GM21360 (cell line): ENCODE results near the gene CUZD1.

Experiments used
- ATAC-seq: cut with Tn5 transposase; IDR thresholded peaks from one replicate; pipeline ENCODE4 v1.9.1; 2021; ENCODE audit warnings: mild to moderate bottlenecking, moderate library complexity; ENCODE audit not compliant: unreplicated experiment

Gene CUZD1

GRCh38 chr10:122821808-122822207 is 23.8 kb downstream of the CUZD1 start:
- ATAC-seq, result no peak

DNA sequence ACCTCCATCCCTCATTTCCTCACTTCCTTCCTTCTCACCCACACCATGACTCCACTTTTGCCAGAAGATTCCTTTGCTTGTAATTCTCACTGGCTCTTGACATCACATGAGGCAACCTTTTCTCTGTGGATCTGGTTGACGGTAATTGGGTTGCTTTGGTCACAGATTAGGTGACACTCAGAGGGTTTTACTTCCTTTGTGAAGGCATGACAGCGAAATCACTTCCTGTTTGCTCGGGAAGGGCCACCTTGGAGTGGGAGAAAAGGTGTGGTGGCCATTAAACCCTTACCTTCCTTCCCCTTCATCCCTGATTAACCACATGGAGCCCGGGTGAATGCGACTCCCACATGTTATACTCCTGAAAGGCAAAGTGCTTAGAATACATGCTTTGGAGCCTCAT is 30.2 kb downstream of the CUZD1 start:
- ATAC-seq, result no peak

- ATAC-seq, result no peak
Observed at GRCh38 chr10:122814493-122814892, 31.2 kb downstream of the CUZD1 start.

- no peak for ATAC-seq
Observed at GRCh38 chr10:122812751-122813150, 32.9 kb downstream of the CUZD1 start.

DNA sequence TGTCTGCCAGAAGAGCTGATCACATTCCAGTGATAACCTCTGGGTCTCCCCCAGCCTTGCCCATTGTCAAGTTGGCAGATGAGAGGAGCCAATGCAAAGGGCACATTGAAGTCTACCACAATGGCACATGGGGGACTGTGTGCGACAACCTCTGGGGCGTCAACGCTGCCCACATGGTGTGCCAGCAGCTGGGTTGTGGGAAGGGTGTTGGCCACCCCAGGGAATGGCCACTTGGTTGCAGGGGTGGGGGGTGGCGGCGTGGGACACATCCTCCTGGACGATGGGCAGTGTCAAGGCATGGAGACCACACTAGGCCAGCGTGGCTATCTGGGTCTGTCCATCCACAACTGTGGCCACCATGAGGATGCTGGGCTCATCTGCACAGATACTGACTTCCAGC is 43.4 kb downstream of the CUZD1 start:
- ATAC-seq, result no peak

DNA sequence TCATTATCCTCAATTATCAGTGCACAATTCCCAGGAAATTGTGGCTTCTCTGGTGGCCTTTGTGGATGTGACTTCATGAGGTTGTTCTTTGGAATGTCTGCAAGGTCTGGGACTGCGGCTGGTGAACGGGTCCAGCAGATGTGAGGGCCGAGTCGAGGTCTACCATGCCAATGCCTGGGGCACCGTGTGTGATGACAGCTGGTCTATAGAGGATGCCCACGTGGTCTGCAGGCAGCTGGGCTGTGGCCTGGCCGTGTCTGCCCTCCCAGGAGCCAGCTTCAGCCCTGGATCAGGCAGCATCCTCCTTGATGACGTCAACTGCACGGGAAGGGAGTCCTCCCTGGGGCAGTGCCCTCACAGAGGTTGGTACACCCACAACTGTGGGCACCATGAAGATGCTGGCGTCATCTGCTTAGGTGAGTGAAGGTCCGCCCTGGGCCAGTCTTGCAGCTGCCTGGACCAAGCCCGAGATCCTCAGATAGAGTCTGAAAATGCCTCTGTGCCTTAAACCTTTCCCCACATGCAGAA is 46.9 kb downstream of the CUZD1 start:
- ATAC-seq, result no peak

DNA sequence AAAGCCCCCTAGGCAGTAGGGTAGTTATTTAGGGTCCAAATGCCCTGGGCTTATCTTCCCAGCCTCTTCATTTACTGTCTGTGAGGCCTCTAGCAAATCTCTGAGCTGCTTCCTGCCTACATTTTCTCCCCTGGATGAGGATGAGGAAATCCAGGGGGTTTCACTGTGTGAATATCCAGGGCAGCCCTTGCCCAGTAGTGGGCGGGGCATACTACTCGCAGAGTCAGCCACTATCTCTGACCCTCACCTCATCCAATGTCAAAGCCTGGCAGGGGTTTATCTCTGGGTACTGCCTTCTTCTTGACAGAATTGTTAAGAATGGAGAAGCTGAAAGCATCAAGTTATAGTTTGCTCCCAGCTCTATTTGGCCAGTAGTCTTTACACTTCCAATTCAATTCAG is 48.9 kb downstream of the CUZD1 start:
- no peak for ATAC-seq

GRCh38 chr10:122795924-122796323 is 49.7 kb downstream of the CUZD1 start:
- ATAC-seq, result no peak

DNA sequence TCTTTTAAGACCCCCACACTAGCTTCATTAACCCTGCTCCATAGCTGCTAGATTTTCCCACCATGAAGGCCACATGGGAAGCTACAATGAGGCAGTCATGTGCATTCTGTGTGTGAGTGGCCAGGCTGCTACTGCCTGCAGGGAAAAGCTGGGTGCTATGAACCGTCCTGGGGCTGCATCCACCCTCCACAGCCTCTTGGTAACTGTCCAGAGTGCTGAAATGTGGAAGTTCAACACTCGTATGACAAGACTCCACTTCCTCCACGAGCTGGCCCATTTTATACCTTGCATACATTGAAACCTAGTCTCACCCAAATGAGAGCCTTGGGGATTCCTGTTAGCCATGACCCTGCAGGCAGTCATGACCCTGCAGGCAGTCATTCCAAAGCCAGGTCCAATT is 59.4 kb downstream of the CUZD1 start:
- no peak for ATAC-seq

DNA sequence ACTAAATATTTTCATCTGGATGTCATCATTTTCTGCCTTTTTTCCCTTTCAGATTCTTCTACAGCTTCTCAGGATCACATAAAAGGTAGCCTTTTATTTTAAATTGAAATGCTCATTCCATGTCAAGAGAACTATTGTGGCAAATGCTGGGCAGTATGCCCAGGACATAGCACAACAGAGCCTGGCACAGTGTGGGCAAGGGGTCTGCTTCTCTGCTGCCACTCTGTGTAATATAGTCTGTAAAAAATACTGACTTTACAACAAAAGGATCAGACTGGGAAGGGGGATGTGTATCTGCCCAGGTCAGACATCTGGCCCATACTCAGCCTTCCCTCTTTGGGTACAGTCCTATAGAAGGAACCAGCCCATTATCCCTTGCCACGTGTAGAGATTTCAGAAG is 62.7 kb downstream of the CUZD1 start:
- ATAC-seq, result no peak
